HepG2 (cell line): Measurements from ENCODE around the gene MYCBPAP. TPM values are rescaled to one million over a fixed set of nuclear protein-coding genes. Genes with fewer than 3 reads are reported as not detected.
A peak's percentile ranks its signal among the peaks of the same experiment; 100 is the strongest.

Experiments
- CAMTA2 ChIP-seq: sonication (generic); formaldehyde crosslinking; IDR thresholded peaks from 2 replicates; pipeline ENCODE4 v1.4.0; 2020; ENCODE audit warnings: mild to moderate bottlenecking, missing genetic modification reagents, borderline replicate concordance
- HMG20A ChIP-seq: IDR thresholded peaks from 2 replicates; pipeline ENCODE4 v1.6.1; 2016; ENCODE audit warnings: borderline replicate concordance
- MTA3 ChIP-seq: sonication (generic); formaldehyde crosslinking; IDR thresholded peaks from 2 replicates; pipeline ENCODE4 v1.4.0; 2020; ENCODE audit warnings: missing genetic modification reagents
- NR2C2 ChIP-seq: sonication (generic); formaldehyde crosslinking; IDR thresholded peaks from 2 replicates; pipeline ENCODE4 v1.4.0; 2020; ENCODE audit warnings: missing genetic modification reagents, mild to moderate bottlenecking, moderate library complexity, borderline replicate concordance
- NR2F6 ChIP-seq, 2 experiments: IDR thresholded peaks; 2 replicates each; pipeline ENCODE4 v1.6.1; 2016; ENCODE audit warnings: antibody characterized with exemption in 1 of 2, mild to moderate bottlenecking in 1 of 2
- PAXIP1 ChIP-seq: sonication (generic); formaldehyde crosslinking; conservative IDR thresholded peaks from 2 replicates; pipeline ENCODE4 v1.4.0; 2020; ENCODE audit warnings: mild to moderate bottlenecking, missing genetic modification reagents, moderate library complexity
- PRMT3 ChIP-seq: sonication (generic); formaldehyde crosslinking; IDR thresholded peaks from 2 replicates; pipeline ENCODE4 v1.8.1; 2022; ENCODE audit warnings: low read depth, mild to moderate bottlenecking, moderate library complexity, missing genetic modification reagents, borderline replicate concordance
- SRSF9 ChIP-seq: fragments of 200-400 bp; formaldehyde crosslinking; IDR thresholded peaks from 2 replicates; pipeline ENCODE4 v1.6.1; 2018; ENCODE audit warnings: borderline replicate concordance, mild to moderate bottlenecking, low read depth, low read length; ENCODE audit not compliant: insufficient read depth, poor library complexity, severe bottlenecking
- TGIF2 ChIP-seq: IDR thresholded peaks from 2 replicates; pipeline ENCODE4 v1.6.1; 2016; ENCODE audit warnings: control low read depth, missing compliant biosample characterization
- XRCC5 ChIP-seq: fragments of 200-400 bp; formaldehyde crosslinking; optimal IDR thresholded peaks from 2 replicates; pipeline ENCODE3; 2017; ENCODE audit warnings: mild to moderate bottlenecking, low read length
- ZBTB38 ChIP-seq: sonication (generic); formaldehyde crosslinking; IDR thresholded peaks from 2 replicates; pipeline ENCODE4 v1.5.1; 2020; ENCODE audit warnings: mild to moderate bottlenecking, missing genetic modification reagents
- ZFP82 ChIP-seq: sonication (generic); formaldehyde crosslinking; IDR thresholded peaks from 2 replicates; pipeline ENCODE4 v1.5.1; 2020; ENCODE audit warnings: mild to moderate bottlenecking, missing genetic modification reagents, borderline replicate concordance
- ZKSCAN5 ChIP-seq: sonication (generic); formaldehyde crosslinking; IDR thresholded peaks from 2 replicates; pipeline ENCODE4 v1.5.1; 2020; ENCODE audit warnings: mild to moderate bottlenecking, missing genetic modification reagents
- ZMYM4 ChIP-seq: sonication (generic); formaldehyde crosslinking; IDR thresholded peaks from 2 replicates; pipeline ENCODE4 v1.8.1; 2023; ENCODE audit warnings: mild to moderate bottlenecking, missing genetic modification reagents
- ZNF530 ChIP-seq: sonication (generic); formaldehyde crosslinking; IDR thresholded peaks from 2 replicates; pipeline ENCODE4 v1.5.0; 2020; ENCODE audit warnings: low read depth, mild to moderate bottlenecking, missing genetic modification reagents
- ZNF580 ChIP-seq: IDR thresholded peaks from 2 replicates; pipeline ENCODE4 v1.6.1; 2016; ENCODE audit warnings: low read depth, borderline replicate concordance
- ZNF724P ChIP-seq: sonication (generic); formaldehyde crosslinking; IDR thresholded peaks from 2 replicates; pipeline ENCODE4 v1.8.0; 2022; ENCODE audit warnings: missing genetic modification reagents, borderline replicate concordance
- ZNF83 ChIP-seq: sonication (generic); formaldehyde crosslinking; IDR thresholded peaks from 2 replicates; pipeline ENCODE4 v1.4.0; 2020; ENCODE audit warnings: missing genetic modification reagents, mild to moderate bottlenecking, borderline replicate concordance
- ZSCAN31 ChIP-seq: sonication (generic); formaldehyde crosslinking; IDR thresholded peaks from 2 replicates; pipeline ENCODE4 v1.5.0; 2020; ENCODE audit warnings: low read depth, mild to moderate bottlenecking, missing genetic modification reagents
- polyA plus RNA-seq, 8 experiments: library from polyadenylated mRNA; depleted of rRNA in 3 of 8; stranded (reverse) in 7 of 8; unstranded in 1 of 8; fragments of >200 nt; fragmentation: Illumina TruSeq in 4 of 8; extraction: Trizol in 4 of 8; gene quantifications; 2 replicates each; pipeline versions ENCODE4 v1.2.1 to v1.2.3, GENCODE V29; 2011 to 2016; ENCODE audit warnings: low read depth in 4 of 8, missing spikeins in 1 of 8, mixed read lengths in 1 of 8; ENCODE audit not compliant: insufficient read depth in 1 of 8
- total RNA-seq, 5 experiments: library from RNA; depleted of rRNA; stranded (reverse); fragments of >200 nt; fragmentation: Illumina TruSeq; extraction: Trizol; gene quantifications; 2 replicates each; pipeline ENCODE4 v1.2.3, GENCODE V29; 2016; ENCODE audit warnings: low read depth in 1 of 5
- TF ChIP-seq, protein P1 (sequence below): sonication (generic); formaldehyde crosslinking; IDR thresholded peaks from 2 replicates; pipeline ENCODE4 v1.8.0; 2022; ENCODE audit warnings: missing genetic modification reagents, mild to moderate bottlenecking, moderate library complexity, borderline replicate concordance

The MYCBPAP gene
- total and polyA plus RNA-seq, 2 of the 13 experiments (the other 11 are each of a cell fraction or from before 2014, with no cell fraction given) = 0.22 to 0.24 TPM

DNA sequence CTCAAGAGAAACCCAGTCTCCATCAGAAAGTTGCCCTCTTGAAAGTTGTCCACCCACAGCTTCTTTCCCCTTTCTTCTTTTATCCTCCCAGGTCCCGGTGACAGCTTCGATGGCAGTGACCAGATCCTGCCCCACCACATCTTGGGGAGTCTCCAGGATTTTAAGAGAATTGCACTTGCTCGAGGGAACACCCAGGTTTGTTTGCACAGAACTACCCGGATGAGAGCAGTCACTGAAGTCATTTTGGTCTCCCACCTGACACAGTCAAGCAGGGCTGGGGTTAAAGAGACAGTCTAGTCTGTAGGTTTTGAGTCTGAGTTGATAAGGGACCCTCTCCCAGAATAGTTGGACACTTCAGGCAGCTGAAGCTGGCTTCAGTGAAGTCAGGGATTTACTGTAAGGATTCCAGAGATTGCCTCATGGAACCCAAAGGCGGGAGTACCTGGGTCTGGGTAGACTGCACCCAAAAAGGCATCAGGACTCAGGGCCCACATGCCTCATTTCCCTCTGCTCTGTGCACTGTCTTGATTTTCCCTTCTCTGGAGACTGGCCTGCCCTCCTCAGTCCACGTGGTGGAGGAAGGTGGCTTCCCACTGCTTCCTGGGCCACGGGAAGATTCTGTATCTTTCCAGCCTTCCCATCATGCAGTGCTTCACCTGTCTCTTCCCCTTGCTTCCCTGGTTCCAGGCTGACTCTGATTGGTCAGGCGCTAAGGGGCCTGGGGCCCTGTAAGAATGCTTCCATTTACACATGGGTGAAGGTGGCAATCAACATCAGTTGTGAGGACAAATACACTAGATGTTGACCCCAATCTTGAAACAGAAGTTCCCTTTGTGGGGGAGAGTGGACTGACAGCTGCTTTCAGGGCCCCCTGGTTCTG lies 9.5 kb downstream of the MYCBPAP start (continued):
- TF ChIP-seq NR2F6 (IDR thresholded peaks at IDR 0.05) (no peak), NR2F6 (CRISPR knock-in tag; IDR thresholded peaks at IDR 0.05) (no peak), ZKSCAN5 (no peak), MTA3 (CRISPR knock-in tag) (no peak), PRMT3 (no peak), SRSF9 (no peak), XRCC5 (peak; percentile 2), ZFP82 (CRISPR knock-in tag) (no peak), HMG20A (CRISPR knock-in tag) (no peak), ZNF580 (no peak), ZSCAN31 (CRISPR knock-in tag) (no peak), ZNF83 (CRISPR knock-in tag) (no peak), NR2C2 (CRISPR knock-in tag) (peak; percentile 38; the same call in 1 of the 2 replicates), ZNF530 (CRISPR knock-in tag) (no peak), ZNF724P (no peak; the same call in 1 of the 2 replicates), TGIF2 (CRISPR knock-in tag) (peak; percentile 63; the same call in 1 of the 2 replicates), ZBTB38 (CRISPR knock-in tag) (no peak), PAXIP1 (no peak), ZMYM4 (CRISPR knock-in tag) (no peak), CAMTA2 (CRISPR knock-in tag) (0 out of 2 replicates have a peak, but pooled peaks have one; percentile 79)
- TF ChIP-seq, protein P1, sequence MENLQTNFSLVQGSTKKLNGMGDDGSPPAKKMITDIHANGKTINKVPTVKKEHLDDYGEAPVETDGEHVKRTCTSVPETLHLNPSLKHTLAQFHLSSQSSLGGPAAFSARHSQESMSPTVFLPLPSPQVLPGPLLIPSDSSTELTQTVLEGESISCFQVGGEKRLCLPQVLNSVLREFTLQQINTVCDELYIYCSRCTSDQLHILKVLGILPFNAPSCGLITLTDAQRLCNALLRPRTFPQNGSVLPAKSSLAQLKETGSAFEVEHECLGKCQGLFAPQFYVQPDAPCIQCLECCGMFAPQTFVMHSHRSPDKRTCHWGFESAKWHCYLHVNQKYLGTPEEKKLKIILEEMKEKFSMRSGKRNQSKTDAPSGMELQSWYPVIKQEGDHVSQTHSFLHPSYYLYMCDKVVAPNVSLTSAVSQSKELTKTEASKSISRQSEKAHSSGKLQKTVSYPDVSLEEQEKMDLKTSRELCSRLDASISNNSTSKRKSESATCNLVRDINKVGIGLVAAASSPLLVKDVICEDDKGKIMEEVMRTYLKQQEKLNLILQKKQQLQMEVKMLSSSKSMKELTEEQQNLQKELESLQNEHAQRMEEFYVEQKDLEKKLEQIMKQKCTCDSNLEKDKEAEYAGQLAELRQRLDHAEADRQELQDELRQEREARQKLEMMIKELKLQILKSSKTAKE (CRISPR knock-in tag) = no peak
